ENCODE measurements around the gene NR3C2. TPM values are rescaled to one million over a fixed set of nuclear protein-coding genes. Genes with fewer than 3 reads are reported as not detected.

The NR3C2 gene
- total RNA-seq, 1 experiment from 2014 or later: 14.2 TPM

DNA sequence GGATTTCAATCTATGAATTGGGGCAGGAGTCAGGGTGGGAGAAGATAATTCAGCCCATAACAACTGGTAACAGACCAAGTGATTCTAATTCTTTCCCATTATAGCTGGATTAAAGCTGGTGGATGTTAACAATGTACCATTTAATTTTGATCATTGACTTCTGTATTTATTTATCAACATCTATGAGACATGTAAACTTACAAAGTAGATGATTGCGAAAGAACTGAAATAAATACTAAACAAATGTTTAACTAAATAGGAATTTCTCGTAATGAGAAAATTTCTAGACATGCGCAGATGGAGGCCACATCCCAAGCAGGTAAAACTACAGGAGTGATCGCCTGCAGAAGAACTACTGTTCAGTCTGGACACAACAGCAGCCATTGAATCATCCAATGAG, 107.1 kb downstream of the NR3C2 start:
- intact Hi-C loops (cut with micrococcal nuclease; ENCODE audit: unreplicated experiment): no loop called here
- no peak for DNase-seq
- no peak overlapping the region for H3K27ac Mint-ChIP-seq (ENCODE audit: unreplicated experiment)
- no peaks in the 10 kb centered on the region for H3K36me3 Mint-ChIP-seq (ENCODE audit: insufficient read depth, unreplicated experiment)
- TF ChIP-seq, protein P1, sequence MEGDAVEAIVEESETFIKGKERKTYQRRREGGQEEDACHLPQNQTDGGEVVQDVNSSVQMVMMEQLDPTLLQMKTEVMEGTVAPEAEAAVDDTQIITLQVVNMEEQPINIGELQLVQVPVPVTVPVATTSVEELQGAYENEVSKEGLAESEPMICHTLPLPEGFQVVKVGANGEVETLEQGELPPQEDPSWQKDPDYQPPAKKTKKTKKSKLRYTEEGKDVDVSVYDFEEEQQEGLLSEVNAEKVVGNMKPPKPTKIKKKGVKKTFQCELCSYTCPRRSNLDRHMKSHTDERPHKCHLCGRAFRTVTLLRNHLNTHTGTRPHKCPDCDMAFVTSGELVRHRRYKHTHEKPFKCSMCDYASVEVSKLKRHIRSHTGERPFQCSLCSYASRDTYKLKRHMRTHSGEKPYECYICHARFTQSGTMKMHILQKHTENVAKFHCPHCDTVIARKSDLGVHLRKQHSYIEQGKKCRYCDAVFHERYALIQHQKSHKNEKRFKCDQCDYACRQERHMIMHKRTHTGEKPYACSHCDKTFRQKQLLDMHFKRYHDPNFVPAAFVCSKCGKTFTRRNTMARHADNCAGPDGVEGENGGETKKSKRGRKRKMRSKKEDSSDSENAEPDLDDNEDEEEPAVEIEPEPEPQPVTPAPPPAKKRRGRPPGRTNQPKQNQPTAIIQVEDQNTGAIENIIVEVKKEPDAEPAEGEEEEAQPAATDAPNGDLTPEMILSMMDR (IDR thresholded peaks at IDR 0.05; ENCODE audit: unreplicated experiment): no peak
- no TSS peak for BruUV-seq (replicated peaks)
- no peaks in the 10 kb centered on the region for H3K9me3 Mint-ChIP-seq (ENCODE audit: low read depth, unreplicated experiment)
- no peaks in the 10 kb centered on the region for H3K4me1 Mint-ChIP-seq (ENCODE audit: low read depth, unreplicated experiment)
- no peak overlapping the region for H3K4me3 Mint-ChIP-seq (ENCODE audit: low read depth, unreplicated experiment)
- no peaks in the 10 kb centered on the region for H3K27me3 Mint-ChIP-seq (ENCODE audit: unreplicated experiment)
- CTCF ChIA-PET: no interaction called here

DNA sequence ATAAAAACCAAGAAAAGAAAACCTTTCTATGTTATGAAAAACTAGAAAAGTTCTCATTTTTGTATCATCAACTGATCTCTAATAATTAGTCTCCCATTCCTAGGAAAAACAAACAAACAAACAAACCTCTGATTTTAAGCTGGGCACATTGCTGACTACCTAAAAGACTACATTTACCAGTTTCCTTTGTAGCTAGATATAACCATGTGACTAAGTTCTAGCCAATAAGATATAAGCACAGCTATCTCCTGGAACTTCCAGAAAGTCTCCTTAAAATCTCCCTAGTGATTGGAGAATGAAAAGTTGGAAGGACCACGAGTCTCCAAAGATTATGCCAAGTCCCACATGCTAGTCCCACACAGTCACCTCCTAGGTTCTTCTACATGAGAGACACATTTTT, 108.9 kb downstream of the NR3C2 start:
- no peaks in the 10 kb centered on the region for H3K4me1 Mint-ChIP-seq (ENCODE audit: low read depth, unreplicated experiment)
- no peak overlapping the region for H3K4me3 Mint-ChIP-seq (ENCODE audit: low read depth, unreplicated experiment)
- BruUV-seq (replicated peaks): no TSS peak
- CTCF ChIA-PET: no interaction called here
- DNase-seq: no peak
- H3K9me3 Mint-ChIP-seq (ENCODE audit: low read depth, unreplicated experiment): no peaks in the 10 kb centered on the region
- no peak overlapping the region for H3K27ac Mint-ChIP-seq (ENCODE audit: unreplicated experiment)
- H3K27me3 Mint-ChIP-seq (ENCODE audit: unreplicated experiment): no peaks in the 10 kb centered on the region
- H3K36me3 Mint-ChIP-seq (ENCODE audit: insufficient read depth, unreplicated experiment): no peaks in the 10 kb centered on the region
- TF ChIP-seq, protein P1 (IDR thresholded peaks at IDR 0.05; ENCODE audit: unreplicated experiment): no peak
- intact Hi-C loops (cut with micrococcal nuclease; ENCODE audit: unreplicated experiment): no loop called here

DNA sequence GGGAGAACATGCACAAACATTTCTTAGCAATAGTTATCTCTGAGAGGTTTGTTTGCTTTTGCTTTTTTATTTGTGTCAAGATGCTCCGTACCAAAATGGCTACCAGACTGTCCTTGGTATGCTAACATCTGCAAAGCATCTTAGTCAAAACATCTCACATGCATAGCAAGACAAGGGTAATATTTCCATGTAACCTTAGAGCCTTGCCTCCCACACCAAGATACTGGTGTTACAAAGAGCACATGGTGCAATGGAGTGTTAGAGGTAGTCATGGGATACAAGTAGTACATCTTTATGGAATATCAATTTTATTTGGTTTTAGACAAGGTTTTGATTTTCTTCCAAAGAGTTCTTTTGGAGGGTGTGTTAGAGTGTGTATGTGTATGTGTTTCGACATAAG, 109.7 kb downstream of the NR3C2 start:
- Mint-ChIP-seq H3K27me3 (ENCODE audit: unreplicated experiment) (no peaks in the 10 kb centered on the region), H3K36me3 (ENCODE audit: insufficient read depth, unreplicated experiment) (no peaks in the 10 kb centered on the region), H3K9me3 (ENCODE audit: low read depth, unreplicated experiment) (no peaks in the 10 kb centered on the region), H3K4me3 (ENCODE audit: low read depth, unreplicated experiment) (no peak overlapping the region), H3K27ac (ENCODE audit: unreplicated experiment) (no peak overlapping the region), H3K4me1 (ENCODE audit: low read depth, unreplicated experiment) (no peaks in the 10 kb centered on the region)
- CTCF ChIA-PET: no interaction called here
- intact Hi-C loops (cut with micrococcal nuclease; ENCODE audit: unreplicated experiment): no loop called here
- no peak for DNase-seq
- no TSS peak for BruUV-seq (replicated peaks)
- TF ChIP-seq, protein P1 (IDR thresholded peaks at IDR 0.05; ENCODE audit: unreplicated experiment): no peak

DNA sequence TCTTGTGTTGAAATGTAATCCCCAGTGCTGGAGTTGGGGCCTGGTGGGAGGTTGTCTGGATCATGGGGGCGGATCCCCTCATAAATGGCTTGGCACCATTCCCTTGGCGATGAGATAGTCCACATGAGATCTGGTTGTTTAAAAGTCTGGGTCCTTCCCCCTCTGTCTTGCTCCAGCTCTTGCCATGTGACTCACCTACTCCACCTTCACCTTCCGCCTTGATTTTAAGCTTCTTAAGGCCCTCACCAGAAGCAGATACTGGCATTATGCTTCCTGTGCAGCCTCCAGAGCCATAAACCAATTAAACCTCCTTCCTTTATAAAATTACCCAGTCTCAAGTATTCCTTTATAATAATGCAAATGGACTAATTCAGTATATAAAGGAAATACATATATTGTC, 111.5 kb downstream of the NR3C2 start:
- Mint-ChIP-seq H3K27ac (ENCODE audit: unreplicated experiment) (no peak overlapping the region), H3K9me3 (ENCODE audit: low read depth, unreplicated experiment) (no peaks in the 10 kb centered on the region), H3K27me3 (ENCODE audit: unreplicated experiment) (no peaks in the 10 kb centered on the region), H3K36me3 (ENCODE audit: insufficient read depth, unreplicated experiment) (no peaks in the 10 kb centered on the region), H3K4me3 (ENCODE audit: low read depth, unreplicated experiment) (no peak overlapping the region), H3K4me1 (ENCODE audit: low read depth, unreplicated experiment) (no peaks in the 10 kb centered on the region)
- intact Hi-C loops (cut with micrococcal nuclease; ENCODE audit: unreplicated experiment): no loop called here
- no TSS peak for BruUV-seq (replicated peaks)
- DNase-seq: no peak
- TF ChIP-seq, protein P1 (IDR thresholded peaks at IDR 0.05; ENCODE audit: unreplicated experiment): no peak
- CTCF ChIA-PET: no interaction called here

DNA sequence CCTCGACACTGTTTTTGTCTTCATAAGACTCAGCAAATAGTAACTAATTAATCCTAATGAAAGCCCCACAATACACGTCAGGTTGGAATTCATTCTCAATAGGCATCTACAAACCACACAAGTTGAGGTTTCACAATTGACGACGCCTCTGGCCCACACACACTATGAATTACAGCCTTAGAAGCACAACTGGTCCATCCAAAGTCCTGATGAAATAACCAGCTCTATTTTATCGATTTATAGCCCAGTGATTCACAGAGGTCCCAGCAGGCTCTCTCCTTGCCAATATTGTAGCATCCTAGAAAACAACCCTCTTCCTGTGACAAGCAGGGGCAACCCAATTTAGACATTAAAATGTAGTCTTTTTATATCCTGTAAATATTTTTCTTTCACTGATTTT, 112.1 kb downstream of the NR3C2 start:
- Mint-ChIP-seq H3K9me3 (ENCODE audit: low read depth, unreplicated experiment) (no peaks in the 10 kb centered on the region), H3K36me3 (ENCODE audit: insufficient read depth, unreplicated experiment) (no peaks in the 10 kb centered on the region), H3K4me1 (ENCODE audit: low read depth, unreplicated experiment) (no peaks in the 10 kb centered on the region), H3K27me3 (ENCODE audit: unreplicated experiment) (no peaks in the 10 kb centered on the region), H3K27ac (ENCODE audit: unreplicated experiment) (no peak overlapping the region), H3K4me3 (ENCODE audit: low read depth, unreplicated experiment) (no peak overlapping the region)
- DNase-seq: no peak
- TF ChIP-seq, protein P1 (IDR thresholded peaks at IDR 0.05; ENCODE audit: unreplicated experiment): no peak
- no TSS peak for BruUV-seq (replicated peaks)
- intact Hi-C loops (cut with micrococcal nuclease; ENCODE audit: unreplicated experiment): no loop called here
- CTCF ChIA-PET: no interaction called here
